Measurements from ENCODE around the gene TARS3. TPM values are rescaled to one million over a fixed set of nuclear protein-coding genes. Genes with fewer than 3 reads are reported as not detected.
"Not testable (repeated sequence)": the region's sequence is repeated elsewhere in the genome, so short reads cannot be mapped to it uniquely, and the experiment has no call there.

The TARS3 gene
- total RNA-seq: 36.7 TPM

GRCh38 chr15:101723874-101724674 is at the start of gene TARS3:
TSS of gene TARS3 (minus strand) at chr15:101724473. CDS start at chr15:101724387, 86 bp downstream.
- no peak for FAIRE-seq
- DNase-seq (ENCODE audit: low spot score in 2 of 2): peak; percentile 95 to 96

- FAIRE-seq (no peak), DNase-seq (ENCODE audit: low spot score in 2 of 2) (no peak)
Measured at GRCh38 chr15:101773496-101774100, 49.3 kb upstream of the TARS3 start.

GRCh38 chr15:101772921-101773320 is 48.6 kb upstream of the TARS3 start:
- FAIRE-seq: no peak

GRCh38 chr15:101767083-101767640 is 42.9 kb upstream of the TARS3 start:
- not testable (repeated sequence) for FAIRE-seq; DNase-seq (ENCODE audit: low spot score in 2 of 2)

More at GRCh38 chr15:101772921-101773320, 48.6 kb upstream of the TARS3 start:
- no peak for DNase-seq (ENCODE audit: low spot score in 2 of 2)

- FAIRE-seq (no peak), DNase-seq (ENCODE audit: low spot score in 2 of 2) (no peak)
Measured at GRCh38 chr15:101765772-101766456, 41.6 kb upstream of the TARS3 start.

- DNase-seq (ENCODE audit: low spot score in 2 of 2); FAIRE-seq: not testable (repeated sequence)
Measured at GRCh38 chr15:101765340-101765671, 41.0 kb upstream of the TARS3 start.

- not testable (repeated sequence) for DNase-seq (ENCODE audit: low spot score in 2 of 2); FAIRE-seq
Measured at GRCh38 chr15:101764669-101765339, 40.5 kb upstream of the TARS3 start.

- not testable (repeated sequence) for FAIRE-seq; DNase-seq (ENCODE audit: low spot score in 2 of 2)
Measured at GRCh38 chr15:101746716-101747082, 22.4 kb upstream of the TARS3 start.

- not testable (repeated sequence) for FAIRE-seq
Measured at GRCh38 chr15:101734837-101735236, 10.6 kb upstream of the TARS3 start.

GRCh38 chr15:101733545-101733944 is 9.3 kb upstream of the TARS3 start:
- DNase-seq (ENCODE audit: low spot score in 2 of 2): no peak
- FAIRE-seq: no peak

More at GRCh38 chr15:101734837-101735236, 10.6 kb upstream of the TARS3 start:
- not testable (repeated sequence) for DNase-seq (ENCODE audit: low spot score in 2 of 2)

GRCh38 chr15:101732772-101733171 is 8.5 kb upstream of the TARS3 start:
- FAIRE-seq (no peak), DNase-seq (ENCODE audit: low spot score in 2 of 2) (no peak)

GRCh38 chr15:101731746-101732145 is 7.5 kb upstream of the TARS3 start:
- DNase-seq (ENCODE audit: low spot score in 2 of 2): no peak
- FAIRE-seq: no peak

GRCh38 chr15:101727186-101727585 is 2.9 kb upstream of the TARS3 start:
- FAIRE-seq (no peak), DNase-seq (ENCODE audit: low spot score in 2 of 2) (no peak)

GRCh38 chr15:101725073-101725472 is 800 bp upstream of the TARS3 start:
- no peak for FAIRE-seq
- no peak for DNase-seq (ENCODE audit: low spot score in 2 of 2)

GRCh38 chr15:101724675-101725005 is 367 bp upstream of the TARS3 start:
- DNase-seq (ENCODE audit: low spot score in 2 of 2): peak in 1 of 2 donors; percentile 27
- no peak for FAIRE-seq

GRCh38 chr15:101723171-101723873 is 951 bp downstream of the TARS3 start:
- FAIRE-seq: no peak
- DNase-seq (ENCODE audit: low spot score in 2 of 2): peak in 1 of 2 donors; percentile 28

GRCh38 chr15:101718896-101719295 is 5.4 kb downstream of the TARS3 start:
- DNase-seq (ENCODE audit: low spot score in 2 of 2): no peak
- FAIRE-seq: no peak

- DNase-seq (ENCODE audit: low spot score in 2 of 2) (no peak), FAIRE-seq (no peak)
Measured at GRCh38 chr15:101712078-101712477, 12.2 kb downstream of the TARS3 start.

- no peak for FAIRE-seq
- DNase-seq (ENCODE audit: low spot score in 2 of 2): no peak
Measured at GRCh38 chr15:101710806-101711205, 13.5 kb downstream of the TARS3 start.

GRCh38 chr15:101709466-101709865 is 14.8 kb downstream of the TARS3 start:
- no peak for DNase-seq (ENCODE audit: low spot score in 2 of 2)
- FAIRE-seq: no peak

All from frontal cortex (tissue), 4 donors.